Motor neuron (in vitro differentiated cells): Measurements from ENCODE around the gene PRTN3. TPM values are rescaled to one million over a fixed set of nuclear protein-coding genes. Genes with fewer than 3 reads are reported as not detected.

Source experiments
- ATAC-seq, 8 experiments: fragments of 200-7000 bp; cut with Tn5 transposase; replicated peaks in 6 of 8; 2 replicates each; pipeline ENCODE4 v1.8.0; 2021; ENCODE audit warnings: mild to moderate bottlenecking in 8 of 8, moderate library complexity in 8 of 8
- H3K27ac ChIP-seq, 2 donors: fragments of 250-450 bp; sonication (Bioruptor Pico); 2 replicates each; pipeline ENCODE4 v1.9.0; 2021; ENCODE audit warnings: antibody characterized with exemption in 2 of 2, mild to moderate bottlenecking in 2 of 2, moderate library complexity in 1 of 2
- H3K4me1 ChIP-seq, 2 donors: fragments of 250-450 bp; sonication (Bioruptor Pico); replicated peaks in 1 of 2; 2 replicates each; pipeline ENCODE4 v1.6.1; 2021; ENCODE audit warnings: antibody characterized with exemption in 2 of 2, mild to moderate bottlenecking in 2 of 2, moderate library complexity in 1 of 2
- H3K4me3 ChIP-seq, 5 donors: fragments of 250-450 bp; sonication (Bioruptor Pico); 2 replicates each; pipeline ENCODE4 v1.9.0; 2021; ENCODE audit warnings: antibody characterized with exemption in 5 of 5, mild to moderate bottlenecking in 5 of 5, moderate library complexity in 4 of 5
- WGBS, 10 experiments: fragments of 450-650 bp; shearing (Covaris generic); methylation state at CpG; one replicate each; pipeline ENCODE4 v1.0.0; 2022; 5-methylcytosine and 5-hydroxymethylcytosine counted together
- in situ Hi-C, 9 experiments: fragments of 400-800 bp; cut with MboI; loops; one replicate each; pipeline ENCODE4 v1.15.0; 2021; ENCODE audit warnings: low sequenced_read_pairs in 9 of 9, low pct_unique_long_range_greater_than_20kb in 2 of 9; ENCODE audit not compliant: unreplicated experiment in 9 of 9
- total RNA-seq, 8 experiments: library from RNA; unstranded; fragments of 300-600 nt; gene quantifications; 2 replicates each; pipeline versions ENCODE4 v1.2.3 to v1.2.4, GENCODE V29; 2022

Gene PRTN3
- total RNA-seq, 8 experiments from 2014 or later, result 0.37 to 1.2 (median 0.54) TPM; not detected in 5

GRCh38 chr19:805600-806550 is 34.9 kb upstream of the PRTN3 start:
- 95 to 100% (median 95%) methylated on average over 5 to 43 of the region's 93 CpGs; no CpG with 5 or more reads in 7 of the 10 experiments for WGBS, 10 experiments
- peak in 5 of 8 experiments; percentile 2 to 17 (median 10) for ATAC-seq
- Histone ChIP-seq H3K4me1 (peaks cover 16 to 24% of the 10 kb centered on the region in 2 donors), H3K27ac (no peak overlapping the region), H3K4me3 (no peak overlapping the region)
- in situ Hi-C loops, result no loop called here

- no peak overlapping the region for H3K4me3 ChIP-seq
- no peak overlapping the region for H3K27ac ChIP-seq
- H3K4me1 ChIP-seq, result peaks cover 10 to 13% of the 10 kb centered on the region in 2 donors
- in situ Hi-C loops, result no loop called here
- ATAC-seq, result no peak
- 75 to 100% (median 90%) methylated on average over 2 to 27 of the region's 34 CpGs; no CpG with 5 or more reads in 2 of the 10 experiments for WGBS, 10 experiments
These were observed 33.9 kb upstream of the PRTN3 start for GRCh38 chr19:806815-807421.

GRCh38 chr19:807627-808422 is 33.0 kb upstream of the PRTN3 start:
- in situ Hi-C loops, result no loop called here
- ATAC-seq, result no peak
- Histone ChIP-seq H3K4me1 (peaks cover under 1 to 4% of the 10 kb centered on the region in 2 donors), H3K4me3 (no peak overlapping the region), H3K27ac (no peak overlapping the region)
- WGBS, 10 experiments, result 83 to 100% (median 93%) methylated on average over 1 to 22 of the region's 44 CpGs; no CpG with 5 or more reads in 1 of the 10 experiments

- Histone ChIP-seq H3K4me1 (no peaks in the 10 kb centered on the region), H3K27ac (no peak overlapping the region), H3K4me3 (no peak overlapping the region)
- ATAC-seq, result no peak
- WGBS, 10 experiments, result 90 to 100% methylated on average over 2 of the region's 26 CpGs; no CpG with 5 or more reads in 8 of the 10 experiments
- in situ Hi-C loops, result no loop called here
These were observed 32.4 kb upstream of the PRTN3 start for GRCh38 chr19:808423-808775.

GRCh38 chr19:810077-810855 is 30.5 kb upstream of the PRTN3 start:
- no peaks in the 10 kb centered on the region for H3K4me1 ChIP-seq
- H3K4me3 ChIP-seq, result no peak overlapping the region
- H3K27ac ChIP-seq, result no peak overlapping the region
- WGBS, 10 experiments, result 60 to 100% (median 93%) methylated on average over 1 to 11 of the region's 30 CpGs; no CpG with 5 or more reads in 2 of the 10 experiments
- no peak for ATAC-seq
- in situ Hi-C loops, result no loop called here

GRCh38 chr19:810883-811489 is 29.8 kb upstream of the PRTN3 start:
- whole genome bisulfite sequencing, 10 experiments, result 60 to 100% (median 96%) methylated on average over 1 to 5 of the region's 25 CpGs; no CpG with 5 or more reads in 7 of the 10 experiments

GRCh38 chr19:811506-812048 is 29.2 kb upstream of the PRTN3 start:
- 85 to 100% (median 94%) methylated on average over 2 to 15 of the region's 20 CpGs; no CpG with 5 or more reads in 2 of the 10 experiments for WGBS, 10 experiments
- in situ Hi-C loops, result no loop called here
- no peak for ATAC-seq
- no peaks in the 10 kb centered on the region for H3K4me1 ChIP-seq
- no peak overlapping the region for H3K27ac ChIP-seq
- no peak overlapping the region for H3K4me3 ChIP-seq

More at GRCh38 chr19:810883-811489, 29.8 kb upstream of the PRTN3 start:
- Histone ChIP-seq H3K4me3 (no peak overlapping the region), H3K27ac (no peak overlapping the region), H3K4me1 (no peaks in the 10 kb centered on the region)
- peak in 2 of 8 experiments; percentile 1 to 10 for ATAC-seq
- in situ Hi-C loops, result no loop called here

- in situ Hi-C loops, result no loop called here
- H3K4me1 ChIP-seq, result no peaks in the 10 kb centered on the region
- no peak overlapping the region for H3K27ac ChIP-seq
- peak in 3 of 8 experiments; percentile 6 to 12 (median 7) for ATAC-seq
- H3K4me3 ChIP-seq, result no peak overlapping the region
- WGBS, 10 experiments, result 91 to 100% (median 94%) methylated on average over 1 to 20 of the region's 80 CpGs; no CpG with 5 or more reads in 3 of the 10 experiments
These were observed 28.6 kb upstream of the PRTN3 start for GRCh38 chr19:812049-812746.

GRCh38 chr19:812747-813218 is 28.0 kb upstream of the PRTN3 start:
- Histone ChIP-seq H3K4me3 (no peak overlapping the region), H3K27ac (no peak overlapping the region), H3K4me1 (no peaks in the 10 kb centered on the region)
- in situ Hi-C loops, result no loop called here
- 97 to 100% methylated on average over 6 to 13 of the region's 72 CpGs; no CpG with 5 or more reads in 8 of the 10 experiments for WGBS, 10 experiments
- ATAC-seq, result peak in 4 of 8 experiments; percentile 0 to 2 (median 2)

- in situ Hi-C loops, result no loop called here
- no peak overlapping the region for H3K27ac ChIP-seq
- WGBS, 10 experiments, result 98 to 100% methylated on average over 3 to 8 of the region's 87 CpGs; no CpG with 5 or more reads in 8 of the 10 experiments
- H3K4me3 ChIP-seq, result no peak overlapping the region
- no peaks in the 10 kb centered on the region for H3K4me1 ChIP-seq
- ATAC-seq, result peak in 6 of 8 experiments; percentile 1 to 6 (median 2)
These were observed 27.3 kb upstream of the PRTN3 start for GRCh38 chr19:813219-814151.
